C1 segment of cervical spinal cord (tissue), 14 donors: Measurements from ENCODE around the gene WNK1.
"Not testable (repeated sequence)": the region's sequence is repeated elsewhere in the genome, so short reads cannot be mapped to it uniquely, and the experiment has no call there.

Source experiments
- DNase-seq, 14 donors: peaks; one replicate each; lab custom pipeline; 2025; lab: John Stamatoyannopoulos, UW

WNK1 gene

DNA sequence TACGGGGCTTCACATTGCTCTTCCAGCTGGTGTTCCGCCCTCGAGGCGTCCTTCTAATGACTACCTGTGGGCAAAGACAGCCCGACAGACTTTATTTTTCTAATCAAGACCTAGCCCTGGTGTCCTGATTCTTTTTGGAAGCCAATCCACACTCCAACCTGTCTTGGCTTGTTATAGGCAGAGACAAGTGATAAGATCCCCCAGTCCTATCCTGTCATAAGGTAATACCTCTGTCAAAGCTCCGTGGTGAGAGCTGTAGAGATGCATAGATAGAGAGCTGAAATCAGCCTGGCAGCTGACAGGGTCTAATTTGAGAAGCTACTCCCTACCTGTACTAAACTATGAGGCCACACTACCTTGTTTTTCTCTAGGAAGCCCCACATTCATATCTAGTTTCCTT is 11.5 kb upstream of the WNK1 start:
- DNase-seq, result no peak

DNA sequence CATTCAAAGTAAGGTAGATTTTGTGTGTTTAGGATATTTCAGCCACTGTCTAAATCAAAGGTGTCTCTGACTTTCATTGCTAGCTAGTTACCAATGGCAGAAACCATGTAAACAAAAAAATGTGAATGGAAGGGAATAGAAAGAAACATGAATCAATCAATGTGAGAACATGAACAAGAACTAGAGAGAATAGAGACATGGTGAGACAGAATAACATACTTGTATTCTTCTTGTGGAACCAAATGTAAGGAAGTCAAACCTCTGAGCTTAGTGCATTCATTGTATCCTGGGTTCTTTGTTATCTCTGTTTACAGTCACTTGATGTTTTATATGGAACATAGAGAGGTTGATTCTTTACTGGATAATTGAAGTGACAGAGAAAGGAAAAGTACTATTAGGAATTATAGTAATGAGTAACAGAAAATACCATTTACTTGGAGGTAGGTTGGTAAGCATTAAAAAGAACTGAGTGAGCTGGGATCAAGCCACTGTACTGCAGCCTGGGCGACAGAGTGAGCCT is 2.6 kb upstream of the WNK1 start:
- DNase-seq, result no peak

DNA sequence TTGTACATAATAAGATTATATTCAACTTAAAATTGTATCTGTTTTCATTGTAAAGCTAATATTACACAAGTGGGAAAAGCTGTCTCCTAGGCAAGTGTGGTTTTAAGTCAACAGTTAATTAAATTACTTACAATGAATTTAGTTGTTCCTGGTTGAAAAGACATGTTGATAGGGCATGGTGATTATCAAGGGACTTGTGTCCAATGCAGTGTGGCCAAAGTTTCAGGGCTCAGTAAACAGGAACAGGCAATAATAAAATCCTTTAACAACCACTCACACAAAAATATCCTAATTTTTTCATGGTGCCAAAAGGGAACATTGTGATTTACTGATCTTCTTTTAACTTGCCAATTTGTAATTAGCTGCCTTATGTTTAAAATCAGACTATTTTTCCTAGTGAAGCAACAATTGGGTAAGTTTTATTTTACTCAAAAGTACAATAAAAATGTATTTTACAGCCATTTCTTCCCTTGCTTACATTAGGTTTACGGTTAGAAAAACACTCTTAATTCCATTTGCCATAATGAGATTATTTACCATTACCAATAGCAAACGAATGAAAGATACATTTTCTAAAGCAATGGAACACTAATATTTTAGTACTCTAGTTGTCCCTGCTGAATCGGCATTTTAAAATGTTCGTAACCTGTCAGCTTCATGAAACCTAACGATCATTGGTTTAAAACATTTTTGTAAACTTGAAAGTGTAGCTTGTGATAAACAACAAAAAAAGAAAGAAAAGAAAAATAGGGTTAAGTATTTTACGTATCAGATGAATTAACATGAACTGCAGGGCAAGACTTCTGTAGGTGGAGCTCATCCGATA is 1.8 kb upstream of the WNK1 start:
- DNase-seq, result no peak

DNA sequence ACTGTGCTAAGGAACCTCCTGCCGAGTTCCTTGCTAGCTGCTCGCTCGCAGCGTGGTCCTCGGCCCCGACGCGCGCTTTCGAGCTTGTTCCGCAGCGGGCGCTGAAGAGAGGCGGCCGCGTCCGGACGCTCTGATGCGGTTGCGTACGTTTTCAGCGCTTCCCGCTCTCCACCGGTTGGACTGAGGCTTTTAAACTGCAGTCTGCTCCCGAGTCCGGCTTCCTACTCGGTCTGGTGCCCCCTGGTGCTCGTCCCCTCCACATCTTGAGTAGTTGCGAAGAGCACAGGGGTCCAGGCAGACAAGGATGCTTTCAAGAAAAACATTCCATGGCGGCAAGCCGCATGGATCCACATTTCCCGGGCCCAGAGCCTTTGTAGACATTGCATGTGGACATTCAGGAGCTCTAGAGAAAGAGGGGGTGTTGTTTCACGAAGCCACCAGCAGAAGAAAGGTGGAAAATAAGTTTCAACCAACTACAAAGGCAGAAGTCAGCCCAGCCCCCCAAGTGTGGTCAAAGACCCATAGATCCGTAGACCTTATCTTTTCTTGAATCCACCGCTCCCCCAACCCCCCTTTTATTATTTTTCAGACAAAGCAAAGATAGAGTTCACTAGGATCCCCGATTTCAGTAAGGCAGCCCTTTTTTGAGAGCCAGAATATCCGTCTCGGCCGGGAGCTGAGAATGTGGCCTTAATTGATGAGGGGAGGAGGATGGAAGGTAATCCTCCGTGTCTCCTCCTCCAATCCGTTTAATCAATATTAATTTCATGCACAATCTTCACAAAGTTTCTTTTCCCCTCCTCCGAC is 984 bp upstream of the WNK1 start:
- peak; percentile 46 to 90 (median 83) for DNase-seq

DNA sequence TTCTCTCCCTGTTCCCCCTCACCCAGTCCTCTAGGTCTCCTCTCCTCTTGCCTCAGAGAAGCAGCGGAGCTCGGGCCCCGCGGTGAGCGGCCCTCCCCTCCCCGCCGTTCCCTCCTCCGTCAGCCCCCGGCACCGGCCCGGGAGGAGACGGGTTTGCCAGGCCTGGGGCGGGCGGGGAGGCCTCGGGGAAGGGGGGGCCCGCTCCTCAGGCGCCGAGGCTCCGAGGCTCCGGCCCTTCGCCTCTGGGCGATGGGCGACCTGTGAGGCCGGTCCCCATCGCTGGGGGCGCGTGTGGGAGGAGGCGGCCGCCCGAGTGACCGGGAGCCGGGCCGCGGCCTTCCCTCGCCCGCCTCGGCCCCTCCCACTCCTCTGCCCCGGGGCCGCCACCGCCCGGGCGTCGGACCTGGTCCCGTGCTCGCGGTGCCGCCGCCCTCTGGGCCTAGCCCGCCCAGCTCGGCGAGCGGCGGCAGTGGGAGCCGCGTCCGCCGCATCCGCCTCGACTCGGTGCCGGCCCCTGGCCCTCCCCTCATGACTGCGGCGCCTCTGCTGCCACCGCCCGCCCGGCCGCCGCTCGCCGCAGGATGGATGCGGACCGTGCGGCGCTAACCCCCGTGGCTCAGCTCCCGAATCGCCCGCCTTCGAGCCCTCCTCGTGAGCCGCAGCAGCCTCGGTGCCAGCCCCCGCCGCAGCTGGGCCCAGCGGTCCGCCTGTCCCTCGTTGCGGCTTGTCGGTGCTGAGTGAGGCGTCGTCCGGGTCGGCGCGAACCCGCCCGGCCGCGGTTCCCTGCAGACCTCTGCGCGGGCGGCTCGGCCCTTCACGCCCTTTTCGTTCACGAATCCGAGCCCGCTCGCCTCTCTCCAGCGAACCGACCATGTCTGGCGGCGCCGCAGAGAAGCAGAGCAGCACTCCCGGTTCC is 574 bp downstream of the WNK1 start:
- peak in 9 of 14 donors; percentile 26 to 90 (median 58) for DNase-seq

DNA sequence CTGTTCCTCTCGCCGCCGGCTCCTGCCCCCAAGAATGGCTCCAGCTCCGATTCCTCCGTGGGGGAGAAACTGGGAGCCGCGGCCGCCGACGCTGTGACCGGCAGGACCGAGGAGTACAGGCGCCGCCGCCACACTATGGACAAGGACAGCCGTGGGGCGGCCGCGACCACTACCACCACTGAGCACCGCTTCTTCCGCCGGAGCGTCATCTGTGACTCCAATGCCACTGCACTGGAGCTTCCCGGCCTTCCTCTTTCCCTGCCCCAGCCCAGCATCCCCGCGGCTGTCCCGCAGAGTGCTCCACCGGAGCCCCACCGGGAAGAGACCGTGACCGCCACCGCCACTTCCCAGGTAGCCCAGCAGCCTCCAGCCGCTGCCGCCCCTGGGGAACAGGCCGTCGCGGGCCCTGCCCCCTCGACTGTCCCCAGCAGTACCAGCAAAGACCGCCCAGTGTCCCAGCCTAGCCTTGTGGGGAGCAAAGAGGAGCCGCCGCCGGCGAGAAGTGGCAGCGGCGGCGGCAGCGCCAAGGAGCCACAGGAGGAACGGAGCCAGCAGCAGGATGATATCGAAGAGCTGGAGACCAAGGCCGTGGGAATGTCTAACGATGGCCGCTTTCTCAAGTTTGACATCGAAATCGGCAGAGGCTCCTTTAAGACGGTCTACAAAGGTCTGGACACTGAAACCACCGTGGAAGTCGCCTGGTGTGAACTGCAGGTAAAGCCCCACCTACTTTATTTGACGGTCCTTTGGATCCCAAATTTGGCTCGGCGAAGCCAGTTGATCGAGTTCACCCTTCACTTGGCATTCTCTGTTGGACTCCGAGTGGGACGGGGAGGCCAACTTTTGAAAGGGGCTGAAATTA is 1.5 kb downstream of the WNK1 start:
- DNase-seq, result peak in 11 of 14 donors; percentile 12 to 69 (median 42)

DNA sequence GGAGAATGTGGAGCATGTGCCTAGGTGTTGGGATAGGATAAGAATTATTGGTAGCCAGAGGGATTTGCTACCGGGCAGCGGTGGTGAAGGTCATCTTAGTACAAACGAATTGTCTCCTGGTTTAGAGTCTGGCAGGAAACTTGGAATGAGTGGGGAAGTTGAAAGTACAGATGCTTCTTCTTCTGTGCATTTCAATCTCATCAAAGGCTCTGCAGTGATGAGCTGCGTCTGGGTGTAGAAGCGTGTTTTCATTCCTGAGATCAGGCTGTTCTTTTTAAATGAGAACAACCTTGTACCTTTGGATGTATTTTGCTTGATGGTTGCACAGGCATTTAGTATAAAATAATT is 2.1 kb downstream of the WNK1 start:
- peak in 3 of 14 donors; percentile 11 to 39 (median 38) for DNase-seq

DNA sequence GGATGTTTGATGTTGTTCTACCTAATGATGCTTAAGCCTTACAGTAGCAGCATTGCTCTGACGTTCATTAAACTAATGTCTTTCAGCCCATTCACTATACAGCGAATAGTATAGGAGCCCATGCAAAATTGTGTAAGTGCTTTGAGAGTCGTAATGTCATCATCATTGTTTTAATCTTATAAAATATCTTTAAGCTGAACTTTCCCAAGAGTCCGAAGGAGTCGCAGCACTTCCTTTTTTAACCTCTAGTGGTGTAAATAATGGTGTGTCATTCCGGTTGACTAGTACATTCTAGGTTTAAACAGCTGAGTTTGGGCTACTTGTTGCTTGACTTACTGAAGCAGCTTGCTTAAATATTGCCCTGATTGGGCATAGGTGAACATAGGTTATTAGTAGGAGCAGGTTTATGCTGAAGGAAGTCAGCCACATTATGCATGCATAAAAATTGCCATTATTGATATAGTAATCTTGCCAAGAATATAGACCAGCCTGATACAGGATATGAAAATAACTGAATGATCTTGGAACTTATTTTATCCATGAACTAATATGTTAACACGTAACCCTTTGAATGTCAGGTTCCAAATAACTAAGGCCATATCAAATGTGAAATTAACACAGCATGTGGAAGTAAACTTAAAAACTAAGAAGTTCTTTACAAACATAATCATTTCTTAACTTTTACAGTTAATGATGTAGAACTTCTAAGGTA is 2.6 kb downstream of the WNK1 start:
- DNase-seq, result peak in 1 of 14 donors; percentile 9

DNA sequence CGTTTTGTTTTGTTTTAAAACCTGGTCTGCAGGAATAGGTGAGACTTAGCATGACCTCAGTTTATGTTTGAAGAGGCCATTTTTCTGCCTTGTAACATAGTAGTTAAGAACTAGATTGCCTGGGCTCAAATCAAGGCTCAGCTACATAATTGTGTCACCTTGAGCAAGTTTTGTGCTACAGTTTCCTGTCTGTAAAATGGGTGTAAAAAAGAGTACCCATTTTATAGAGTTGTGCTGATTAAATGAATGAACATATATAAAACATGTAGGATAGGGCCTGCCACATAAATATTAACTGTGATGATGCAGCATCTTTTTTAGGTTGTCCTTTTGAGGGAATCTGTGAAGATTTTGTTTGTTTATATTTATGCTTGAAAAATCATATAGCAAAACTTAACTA is 7.2 kb downstream of the WNK1 start:
- no peak for DNase-seq

DNA sequence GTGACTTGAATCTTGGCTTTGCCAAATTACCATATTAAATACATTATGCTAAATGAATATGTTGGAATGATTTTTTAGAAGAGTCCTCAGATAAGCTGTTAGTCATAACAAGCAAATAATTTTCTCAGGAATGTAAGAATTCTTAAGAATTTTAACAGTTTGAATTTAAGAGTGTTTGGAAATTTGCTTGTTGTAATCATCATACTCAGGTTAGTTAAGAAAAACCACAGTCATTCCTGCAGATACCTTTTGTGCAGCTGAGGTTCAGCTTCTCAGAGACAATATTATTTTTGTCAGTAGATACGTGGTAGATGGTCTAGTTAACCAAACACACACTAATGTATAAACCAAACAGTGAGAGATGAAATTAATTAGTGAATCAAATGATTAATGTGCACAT is 8.9 kb downstream of the WNK1 start:
- DNase-seq, result no peak

DNA sequence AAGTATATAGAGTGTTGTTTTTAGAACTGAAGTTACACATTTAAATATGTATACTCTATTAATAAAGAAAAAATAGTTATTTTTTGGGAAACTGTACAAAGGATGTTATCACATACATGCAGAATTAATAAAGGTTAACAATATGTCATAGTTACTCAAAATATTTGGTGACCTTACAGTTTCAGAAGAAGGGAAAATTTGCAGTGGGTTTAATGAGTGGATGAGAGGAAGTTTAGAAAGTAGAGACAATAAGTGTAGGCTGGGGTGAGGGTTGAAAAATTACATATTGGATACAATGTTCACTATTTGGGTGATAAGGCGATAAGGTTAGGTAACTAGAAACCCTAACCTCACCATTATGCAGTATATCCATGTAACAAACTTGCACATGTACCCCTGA is 13.5 kb downstream of the WNK1 start:
- no peak for DNase-seq

DNA sequence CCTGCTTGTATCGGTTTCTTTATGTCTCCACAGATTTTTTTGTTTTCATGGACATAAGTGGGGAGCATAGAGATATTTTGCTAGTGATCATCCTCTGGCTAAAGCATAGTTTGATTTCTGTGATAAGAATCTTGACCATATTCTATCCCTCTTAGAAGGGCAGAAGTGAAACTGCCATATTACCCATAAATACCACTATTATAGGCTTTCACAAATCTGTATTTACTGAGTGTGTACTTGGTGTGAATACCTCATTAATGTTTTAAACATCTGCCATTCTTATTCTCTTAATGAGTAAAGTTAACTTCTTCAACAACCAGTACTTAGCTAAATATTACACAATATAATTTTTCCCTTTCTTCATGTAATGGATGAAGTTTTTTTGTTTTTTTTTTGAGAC is 16.1 kb downstream of the WNK1 start:
- no peak for DNase-seq

DNA sequence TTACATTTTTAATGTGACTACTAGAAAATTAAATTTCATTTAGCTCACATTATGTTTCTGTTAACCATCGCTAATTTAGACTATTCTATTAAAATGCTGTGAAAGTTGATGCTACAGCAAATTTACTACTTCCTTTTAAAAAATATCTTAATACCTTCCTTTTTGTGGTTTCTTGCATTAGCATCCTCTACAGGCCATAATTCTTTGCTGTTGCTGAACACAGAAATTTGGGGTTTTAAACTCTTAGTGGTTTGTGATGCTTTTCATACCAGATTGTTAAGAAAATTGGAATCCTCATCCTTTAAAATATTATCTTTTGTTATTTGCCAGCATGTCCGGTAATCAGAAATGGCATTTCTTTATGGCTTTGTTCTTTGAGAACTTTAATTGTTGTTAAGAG is 18.1 kb downstream of the WNK1 start:
- no peak for DNase-seq

DNA sequence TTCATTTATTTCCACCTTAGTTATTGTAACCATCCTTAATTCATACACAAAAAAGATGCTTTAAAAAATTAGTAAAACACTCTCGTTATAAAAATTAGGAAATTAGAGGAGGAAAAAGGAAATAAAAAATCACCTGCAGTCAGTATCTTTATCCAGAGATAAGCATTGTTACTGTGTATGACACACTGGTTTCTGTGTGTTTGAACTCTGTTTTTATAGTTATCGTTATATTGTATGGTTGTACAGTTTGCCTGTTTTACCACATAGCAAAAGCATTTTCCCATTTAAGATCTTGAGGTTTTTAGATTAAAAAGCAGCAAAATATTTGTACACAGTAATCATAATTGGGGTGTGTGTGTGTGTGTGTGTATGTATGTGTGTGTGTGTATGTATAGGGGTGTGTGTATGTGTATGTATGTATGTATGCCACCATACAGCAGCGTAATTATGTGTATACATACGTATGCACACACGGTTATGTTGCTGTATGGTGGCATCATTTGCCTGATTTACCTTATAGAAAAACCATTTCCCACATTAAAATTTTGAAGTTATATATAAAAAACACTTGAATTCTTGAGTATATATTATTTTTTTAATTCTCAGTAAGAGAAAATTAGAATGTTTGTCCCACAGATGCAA is 19.8 kb downstream of the WNK1 start:
- no peak for DNase-seq

DNA sequence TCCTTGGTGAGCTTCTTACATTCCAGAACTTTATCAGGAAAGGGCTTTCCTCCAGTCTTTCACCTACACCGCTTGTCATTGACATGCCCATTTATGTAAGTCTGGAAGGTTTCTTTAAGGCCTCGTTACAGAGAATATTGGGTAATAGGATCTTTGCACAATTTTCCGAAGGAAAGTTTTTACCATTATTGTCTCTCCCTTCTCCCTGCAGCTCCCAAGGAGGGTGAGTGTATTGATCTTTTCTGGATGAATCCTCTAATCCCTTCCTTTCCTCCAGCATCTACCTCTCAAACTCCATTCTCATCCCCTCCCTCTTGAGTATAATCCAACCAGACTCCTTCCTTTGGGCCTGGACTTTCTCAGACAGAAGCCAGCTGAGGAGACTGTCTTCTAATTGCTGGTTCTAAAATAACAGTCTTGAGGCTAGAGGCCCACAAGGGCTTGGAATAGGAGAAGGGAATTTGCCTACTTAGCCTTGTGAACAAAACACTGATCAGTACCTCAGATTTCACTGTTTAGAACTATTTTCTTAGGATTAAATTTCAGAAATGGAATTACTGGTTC is 21.8 kb downstream of the WNK1 start:
- no peak for DNase-seq

DNA sequence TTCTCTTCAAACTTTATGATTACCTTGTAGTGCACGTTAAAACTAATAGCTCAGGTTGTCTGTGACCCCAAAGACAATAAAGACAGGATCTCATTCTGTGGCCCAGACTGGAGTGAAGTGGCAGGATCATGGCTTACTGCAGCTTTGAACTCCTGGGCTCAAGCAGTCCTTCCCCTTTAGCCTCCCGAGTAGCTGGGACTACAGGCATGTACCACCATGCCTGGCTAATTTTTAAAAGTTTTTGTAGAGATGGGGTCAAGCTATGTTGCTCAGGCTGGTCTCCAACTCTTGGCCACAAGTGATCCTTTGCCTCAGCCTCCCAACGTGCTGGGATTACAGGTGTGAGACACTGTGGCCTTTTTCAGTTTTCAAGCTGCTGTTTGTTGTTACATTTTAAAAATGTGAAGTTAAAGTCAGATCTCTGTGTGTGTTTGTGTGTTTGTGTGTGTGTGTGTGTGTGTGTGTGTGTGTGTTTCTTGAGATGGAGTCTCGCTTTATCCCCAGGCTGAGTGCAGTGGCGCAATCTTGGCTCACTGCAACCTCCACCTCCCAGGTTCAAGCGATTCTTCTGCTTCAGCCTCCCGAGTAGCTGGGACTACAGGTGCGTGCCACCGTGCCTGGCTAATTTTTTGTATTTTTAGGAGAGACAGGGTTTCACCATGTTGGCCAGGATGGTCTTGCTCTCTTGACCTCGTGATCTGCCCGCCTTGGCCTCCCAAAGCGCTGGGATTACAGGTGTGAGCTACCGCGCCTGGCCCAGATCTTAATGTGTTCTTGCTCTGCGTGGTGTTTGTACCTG is 23.8 kb downstream of the WNK1 start:
- DNase-seq, result not testable (repeated sequence)

DNA sequence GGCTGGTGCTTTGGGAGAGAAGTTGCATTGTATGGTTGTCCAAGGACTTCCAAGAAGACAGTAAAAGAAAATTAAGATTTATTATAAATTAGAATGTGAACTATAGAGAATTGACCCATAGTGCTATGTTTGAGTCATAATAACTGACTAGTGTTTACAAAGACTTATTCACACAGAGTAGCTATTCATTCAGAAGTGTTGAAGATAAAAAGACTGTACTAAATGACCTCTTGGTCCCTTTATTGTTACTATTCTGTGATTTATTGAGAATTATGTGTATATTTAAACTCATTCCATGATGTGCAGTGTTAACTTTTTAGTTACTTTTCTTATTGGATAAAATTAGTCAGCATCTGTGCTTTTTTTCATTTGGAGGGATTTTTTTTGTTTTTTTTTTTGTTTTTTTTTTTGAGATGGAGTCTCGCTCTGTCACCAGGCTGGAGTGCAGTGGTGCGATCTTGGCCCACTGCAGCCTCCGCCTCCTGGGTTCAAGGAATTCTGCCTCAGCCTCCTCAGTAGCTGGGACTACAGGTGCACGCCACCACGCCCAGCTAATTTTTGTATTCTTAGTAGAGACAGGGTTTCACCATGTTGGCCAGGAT is 24.5 kb downstream of the WNK1 start:
- DNase-seq, result not testable (repeated sequence)

DNA sequence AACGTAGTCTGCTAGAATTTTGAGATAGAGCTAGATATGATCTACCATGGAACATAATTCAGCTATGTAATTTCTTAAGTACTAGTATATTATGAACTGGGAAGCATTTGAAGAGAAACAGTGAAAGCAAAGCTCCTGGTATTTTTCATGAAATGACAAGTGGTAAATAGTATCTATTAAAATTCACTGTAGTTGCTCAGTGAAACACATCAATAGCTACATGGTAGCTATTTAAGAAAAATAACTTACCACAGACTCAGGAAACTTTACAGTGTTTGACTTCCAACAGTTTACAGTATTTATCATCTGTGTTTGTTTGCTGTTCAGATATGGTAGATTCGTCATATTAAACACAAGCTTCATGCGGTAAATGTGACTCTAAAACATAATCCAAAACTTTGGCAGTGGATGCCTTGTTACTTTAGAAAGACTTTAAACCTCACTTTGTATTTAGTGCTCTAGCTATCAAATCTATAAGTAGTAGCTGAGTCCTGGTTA is 25.2 kb downstream of the WNK1 start:
- no peak for DNase-seq
